ENCODE data around the gene SYNE3. TPM values are rescaled to one million over a fixed set of nuclear protein-coding genes. Genes with fewer than 3 reads are reported as not detected.
A peak's percentile ranks its signal among the peaks of the same experiment; 100 is the strongest.
"Not testable (repeated sequence)": the region's sequence is repeated elsewhere in the genome, so short reads cannot be mapped to it uniquely, and the experiment has no call there.

The SYNE3 gene
- total RNA-seq, 2 donors from 2014 or later: 46.9 to 62.4 TPM

DNA sequence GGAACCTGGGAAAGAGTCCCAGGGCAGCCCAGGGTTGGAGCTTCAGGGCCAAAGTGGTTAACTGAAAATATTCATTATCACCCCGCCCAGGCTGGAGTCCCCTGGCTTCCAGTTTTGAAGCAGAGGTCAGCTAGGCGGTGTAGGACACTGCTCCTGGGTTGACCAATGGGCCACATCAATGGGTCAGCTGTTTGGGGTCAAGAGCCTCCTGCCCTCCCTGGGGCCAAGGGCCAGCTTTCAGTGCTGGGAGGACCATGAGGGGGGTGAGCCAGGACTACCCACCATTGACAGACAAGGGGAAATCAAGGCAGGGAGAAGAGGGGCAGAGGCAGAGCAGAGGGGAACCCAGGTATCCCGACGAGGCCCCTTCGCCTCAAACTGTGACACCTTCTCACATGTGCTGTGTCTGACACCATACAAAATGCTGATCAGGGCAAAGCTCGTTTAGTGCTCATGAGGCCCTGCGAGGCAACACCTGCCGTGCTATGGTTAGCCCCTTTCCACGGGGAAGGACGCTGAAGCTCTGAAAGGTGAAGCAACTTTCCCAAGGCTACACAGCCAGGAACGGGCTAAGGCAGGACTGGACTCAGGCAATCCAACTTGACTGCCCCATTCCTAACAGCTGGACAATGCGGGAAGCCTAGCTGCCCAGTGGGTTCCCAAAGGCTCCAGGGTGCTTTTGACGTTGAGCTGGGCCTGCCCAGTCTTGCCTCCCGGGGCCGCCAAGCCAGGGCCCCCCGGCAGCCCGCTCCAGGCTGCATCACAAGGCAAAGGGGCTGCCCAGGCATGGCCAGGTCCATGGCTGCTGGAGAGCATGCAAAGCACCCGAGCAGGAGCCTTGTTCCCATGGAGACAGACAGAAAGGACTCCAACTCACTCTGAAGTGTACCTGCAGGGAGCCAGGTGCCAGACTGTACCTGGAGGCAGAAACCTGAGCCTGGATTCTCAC lies 2.0 kb downstream of the SYNE3 start:
- peaks cover 44 to 51% of the 10 kb centered on the region in 2 donors for H3K4me1 Mint-ChIP-seq (ENCODE audit: low read depth in 2 of 2)
- peak overlapping the region; percentile 86 for H3K4me3 Mint-ChIP-seq
- no peaks in the 10 kb centered on the region for H3K36me3 Mint-ChIP-seq
- no peaks in the 10 kb centered on the region for H3K9me3 Mint-ChIP-seq
- H3K27ac Mint-ChIP-seq: peak overlapping the region; percentile 21 to 83
- DNase-seq (ENCODE audit: low spot score) (no peak), ATAC-seq (no peak)
- no peaks in the 10 kb centered on the region for H3K27me3 Mint-ChIP-seq

DNA sequence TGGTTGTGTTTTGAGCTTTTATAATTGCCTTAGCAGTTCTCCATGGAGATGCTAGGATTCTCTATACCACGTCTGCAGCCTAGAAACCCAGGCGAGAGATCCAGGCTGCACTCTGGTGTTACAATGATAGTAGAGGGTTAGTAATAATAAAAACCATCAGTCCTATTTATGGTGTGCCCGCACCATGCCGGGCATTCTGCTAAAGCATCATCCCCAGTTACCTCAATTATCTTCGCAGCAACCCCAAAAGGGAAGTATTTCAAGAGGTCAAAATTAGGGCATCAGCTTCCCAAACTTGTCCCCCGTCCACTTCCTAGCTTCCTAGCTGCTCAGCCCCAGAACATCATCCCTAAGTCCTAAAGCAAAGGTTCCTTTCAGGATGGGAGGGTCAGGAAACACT lies 3.2 kb downstream of the SYNE3 start:
- DNase-seq (ENCODE audit: low spot score) (no peak), ATAC-seq (no peak)
- Mint-ChIP-seq H3K4me3 (peak overlapping the region; percentile 26), H3K4me1 (ENCODE audit: low read depth in 2 of 2) (peaks cover 36 to 45% of the 10 kb centered on the region in 2 donors), H3K9me3 (no peaks in the 10 kb centered on the region), H3K36me3 (no peaks in the 10 kb centered on the region), H3K27ac (peak overlapping the region in 1 of 2 donors; percentile 40), H3K27me3 (no peaks in the 10 kb centered on the region)

DNA sequence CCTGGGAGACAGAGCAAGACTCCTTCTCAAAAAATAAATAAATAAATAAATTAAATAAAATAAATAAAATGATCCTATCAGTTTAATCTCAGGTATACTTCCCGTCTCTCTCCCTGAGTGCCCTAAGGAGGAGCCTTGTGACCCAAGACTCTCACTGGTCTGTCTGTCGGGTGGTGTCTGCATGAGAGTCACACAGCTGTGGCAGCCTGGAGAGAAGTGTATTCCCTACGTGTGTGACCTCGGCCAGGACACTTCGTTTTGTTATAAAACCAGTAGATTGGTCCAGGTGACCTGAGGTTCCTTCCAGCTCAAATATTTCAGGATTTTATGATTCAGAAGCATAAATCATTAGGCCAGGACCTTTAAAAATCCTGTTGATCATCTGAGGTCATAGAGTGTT lies 4.8 kb downstream of the SYNE3 start:
- Mint-ChIP-seq H3K4me1 (ENCODE audit: low read depth in 2 of 2) (peaks cover 37 to 44% of the 10 kb centered on the region in 2 donors), H3K27ac (no peak overlapping the region), H3K36me3 (no peaks in the 10 kb centered on the region), H3K9me3 (no peaks in the 10 kb centered on the region), H3K4me3 (no peak overlapping the region), H3K27me3 (no peaks in the 10 kb centered on the region)
- DNase-seq (ENCODE audit: low spot score) (no peak), ATAC-seq (no peak)

DNA sequence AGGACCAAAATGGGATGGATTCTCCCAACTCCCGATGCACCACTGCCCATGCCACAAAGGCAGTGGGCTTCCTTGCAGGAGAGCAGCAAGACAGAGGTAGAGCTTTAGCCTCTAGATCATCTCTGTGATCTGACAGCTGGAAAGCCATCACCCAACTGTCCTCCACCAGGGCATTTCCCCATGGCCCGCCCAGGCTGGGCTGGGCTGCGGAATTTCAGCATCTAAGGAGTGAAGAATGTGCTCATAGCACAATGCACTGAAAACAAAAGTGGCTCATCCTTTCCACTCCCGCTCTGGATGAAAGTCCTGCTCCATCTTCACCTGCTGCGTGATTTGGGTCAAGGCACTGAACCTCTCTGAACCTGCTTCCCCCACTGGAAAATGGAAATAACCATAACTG lies 5.6 kb downstream of the SYNE3 start:
- Mint-ChIP-seq H3K4me1 (ENCODE audit: low read depth in 2 of 2) (peaks cover 42 to 44% of the 10 kb centered on the region in 2 donors), H3K4me3 (no peak overlapping the region), H3K9me3 (no peaks in the 10 kb centered on the region), H3K36me3 (no peaks in the 10 kb centered on the region), H3K27ac (no peak overlapping the region), H3K27me3 (no peaks in the 10 kb centered on the region)
- DNase-seq (ENCODE audit: low spot score) (no peak), ATAC-seq (no peak)

DNA sequence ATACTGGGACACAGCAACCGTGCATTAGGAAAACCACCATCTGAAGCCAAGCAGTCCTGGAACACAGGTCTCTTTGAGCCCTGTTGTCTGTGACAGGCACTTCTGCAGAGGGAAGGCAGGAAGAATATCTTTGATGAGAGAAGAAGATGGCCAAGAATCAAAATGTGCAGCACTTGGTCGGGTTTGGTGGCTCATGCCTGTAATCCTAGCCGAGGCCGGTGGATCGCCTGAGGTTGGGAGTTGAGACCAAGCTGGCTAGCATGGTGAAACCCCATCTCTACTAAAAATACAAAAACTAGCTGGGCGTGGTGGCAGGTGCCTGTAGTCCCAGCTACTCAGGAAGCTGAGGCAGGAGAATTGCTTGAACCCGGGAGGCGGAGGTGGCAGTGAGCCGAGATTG lies 6.1 kb downstream of the SYNE3 start:
- DNase-seq (ENCODE audit: low spot score); H3K36me3 Mint-ChIP-seq; H3K27me3 Mint-ChIP-seq; ATAC-seq; H3K4me3 Mint-ChIP-seq; H3K9me3 Mint-ChIP-seq: not testable (repeated sequence)
- peaks cover 42 to 46% of the 10 kb centered on the region in 2 donors for H3K4me1 Mint-ChIP-seq (ENCODE audit: low read depth in 2 of 2)
- peak overlapping the region; percentile 35 to 43 for H3K27ac Mint-ChIP-seq

DNA sequence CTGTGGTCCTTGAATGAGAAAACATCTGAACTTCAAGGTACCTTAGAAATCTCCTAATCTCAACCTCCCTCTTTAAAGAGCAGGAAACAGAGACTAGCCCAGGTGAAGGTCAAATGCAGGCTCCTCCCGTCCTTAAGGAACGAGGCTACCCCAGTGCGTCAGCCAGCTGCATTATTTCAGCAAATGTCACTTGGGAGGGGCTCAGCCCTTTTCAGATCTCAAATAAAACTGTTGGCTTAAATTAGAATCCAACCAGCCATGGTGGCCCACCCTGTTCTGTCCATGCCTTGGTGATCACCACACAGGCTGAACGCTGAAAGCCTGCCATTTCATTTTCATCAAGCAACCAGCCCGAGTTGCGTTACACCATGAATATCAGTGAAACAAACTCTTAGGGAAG lies 7.0 kb downstream of the SYNE3 start:
- Mint-ChIP-seq H3K9me3 (no peaks in the 10 kb centered on the region), H3K36me3 (peaks cover 3% of the 10 kb centered on the region), H3K27me3 (no peaks in the 10 kb centered on the region), H3K4me3 (no peak overlapping the region), H3K4me1 (ENCODE audit: low read depth in 2 of 2) (peaks cover 42 to 46% of the 10 kb centered on the region in 2 donors), H3K27ac (peak overlapping the region; percentile 35 to 43)
- no peak for ATAC-seq
- DNase-seq (ENCODE audit: low spot score): no peak

DNA sequence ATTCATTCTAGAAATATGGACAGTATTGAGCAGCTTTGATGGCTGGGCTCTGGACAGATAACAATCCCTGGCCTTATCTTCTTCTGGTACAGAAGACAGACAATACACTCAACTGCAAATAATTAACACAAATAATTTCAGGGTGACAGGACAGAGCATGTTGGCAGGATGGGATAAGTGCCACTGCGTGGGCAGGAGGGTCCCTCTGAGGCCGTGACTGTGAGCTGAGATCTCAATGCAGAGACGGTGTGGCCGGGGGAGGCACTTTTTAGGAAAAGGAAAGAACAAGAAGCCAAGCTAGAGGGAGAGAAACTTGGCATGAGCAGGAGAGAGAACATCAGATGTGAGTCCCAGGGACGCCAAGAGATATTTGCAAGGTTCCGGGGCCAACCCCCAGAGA lies 8.1 kb downstream of the SYNE3 start:
- Mint-ChIP-seq H3K36me3 (peaks cover 6% of the 10 kb centered on the region), H3K27ac (peak overlapping the region; percentile 65 to 76), H3K27me3 (no peaks in the 10 kb centered on the region), H3K4me1 (ENCODE audit: low read depth in 2 of 2) (peaks cover 46 to 55% of the 10 kb centered on the region in 2 donors), H3K9me3 (no peaks in the 10 kb centered on the region), H3K4me3 (no peak overlapping the region)
- ATAC-seq: no peak
- DNase-seq (ENCODE audit: low spot score): no peak

DNA sequence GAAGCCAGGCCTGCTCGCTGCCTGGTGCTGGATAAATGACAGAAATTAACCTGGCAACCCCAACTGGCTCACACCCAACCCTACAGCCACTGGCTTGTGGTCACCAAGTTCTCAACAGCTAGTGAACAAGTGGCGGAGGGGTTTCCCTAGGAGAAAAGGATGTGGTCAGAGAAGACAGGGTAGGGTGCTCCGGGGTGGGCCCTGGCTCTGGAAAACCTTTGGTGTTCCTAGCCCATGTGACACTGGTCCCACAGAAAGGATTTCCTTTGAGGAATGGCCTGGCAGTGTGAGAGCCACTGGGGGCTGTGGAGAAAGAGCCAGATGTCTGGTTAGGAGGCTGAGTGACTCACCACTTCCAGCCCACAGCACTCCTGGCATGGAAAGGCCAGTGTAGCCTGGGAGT lies 8.7 kb downstream of the SYNE3 start:
- peak; percentile 78 to 85 for ATAC-seq
- Mint-ChIP-seq H3K4me3 (peak overlapping the region; percentile 57), H3K27ac (peak overlapping the region; percentile 65 to 76), H3K9me3 (no peaks in the 10 kb centered on the region), H3K27me3 (no peaks in the 10 kb centered on the region), H3K36me3 (peaks cover 7% of the 10 kb centered on the region), H3K4me1 (ENCODE audit: low read depth in 2 of 2) (peaks cover 45 to 50% of the 10 kb centered on the region in 2 donors)
- peak; percentile 82 for DNase-seq (ENCODE audit: low spot score)

DNA sequence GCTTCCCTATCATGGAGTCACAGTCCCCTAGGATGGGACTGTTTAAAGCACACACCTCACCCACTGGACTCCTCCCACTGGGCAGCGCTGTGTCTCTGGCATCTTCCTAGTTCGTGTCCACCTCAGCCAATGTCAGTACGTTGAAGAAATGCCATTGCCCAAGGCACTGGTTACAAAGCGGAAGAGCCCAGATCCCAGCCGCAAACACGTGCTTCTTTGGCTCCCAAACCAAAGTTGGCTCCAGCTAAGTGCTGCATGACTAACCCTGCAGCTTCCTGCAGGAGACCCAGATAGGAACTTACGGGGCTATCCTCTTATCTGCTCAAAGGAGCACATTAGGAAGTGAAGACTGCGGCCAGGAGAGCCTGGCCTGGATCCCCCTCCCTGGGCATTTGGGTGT lies 9.3 kb downstream of the SYNE3 start:
- Mint-ChIP-seq H3K9me3 (no peaks in the 10 kb centered on the region), H3K27me3 (no peaks in the 10 kb centered on the region), H3K4me1 (ENCODE audit: low read depth in 2 of 2) (peaks cover 49 to 54% of the 10 kb centered on the region in 2 donors), H3K36me3 (peaks cover 10% of the 10 kb centered on the region), H3K4me3 (peak overlapping the region; percentile 57), H3K27ac (peak overlapping the region; percentile 65 to 76)
- ATAC-seq (peak in 1 of 2 donors; percentile 50), DNase-seq (ENCODE audit: low spot score) (no peak)

DNA sequence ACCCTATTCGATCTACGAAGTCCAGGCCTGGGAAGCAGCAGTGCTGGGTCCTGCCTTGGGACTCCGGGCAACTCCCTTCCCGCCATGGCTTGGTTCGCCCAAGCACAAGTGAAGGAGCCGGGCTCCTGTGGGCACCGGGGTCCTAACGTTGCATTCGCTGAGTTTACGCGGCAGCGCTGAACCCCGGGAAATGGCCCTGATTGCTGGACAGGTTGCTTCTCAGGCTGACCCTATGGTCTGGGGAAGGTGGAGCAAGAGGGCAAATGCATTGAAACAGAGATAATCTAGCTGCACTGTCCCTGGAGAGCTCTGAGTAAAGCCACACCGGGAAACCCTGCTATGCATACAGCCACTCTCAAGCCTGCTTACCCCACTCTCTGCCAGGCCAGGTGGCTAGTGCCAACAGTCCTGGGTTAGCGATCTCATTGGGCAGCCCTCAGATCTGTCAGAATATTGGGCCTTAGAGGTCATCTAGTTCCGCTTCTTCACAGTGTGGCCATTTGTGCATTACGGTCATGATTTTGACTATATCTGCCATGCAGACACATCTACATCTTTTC lies 11.3 kb downstream of the SYNE3 start:
- Mint-ChIP-seq H3K36me3 (peaks cover 18% of the 10 kb centered on the region), H3K27ac (peak overlapping the region; percentile 94 to 98), H3K4me1 (ENCODE audit: low read depth in 2 of 2) (peaks cover 51 to 64% of the 10 kb centered on the region in 2 donors), H3K27me3 (no peaks in the 10 kb centered on the region), H3K4me3 (peak overlapping the region; percentile 80), H3K9me3 (no peaks in the 10 kb centered on the region)
- ATAC-seq: no peak
- DNase-seq (ENCODE audit: low spot score): no peak

DNA sequence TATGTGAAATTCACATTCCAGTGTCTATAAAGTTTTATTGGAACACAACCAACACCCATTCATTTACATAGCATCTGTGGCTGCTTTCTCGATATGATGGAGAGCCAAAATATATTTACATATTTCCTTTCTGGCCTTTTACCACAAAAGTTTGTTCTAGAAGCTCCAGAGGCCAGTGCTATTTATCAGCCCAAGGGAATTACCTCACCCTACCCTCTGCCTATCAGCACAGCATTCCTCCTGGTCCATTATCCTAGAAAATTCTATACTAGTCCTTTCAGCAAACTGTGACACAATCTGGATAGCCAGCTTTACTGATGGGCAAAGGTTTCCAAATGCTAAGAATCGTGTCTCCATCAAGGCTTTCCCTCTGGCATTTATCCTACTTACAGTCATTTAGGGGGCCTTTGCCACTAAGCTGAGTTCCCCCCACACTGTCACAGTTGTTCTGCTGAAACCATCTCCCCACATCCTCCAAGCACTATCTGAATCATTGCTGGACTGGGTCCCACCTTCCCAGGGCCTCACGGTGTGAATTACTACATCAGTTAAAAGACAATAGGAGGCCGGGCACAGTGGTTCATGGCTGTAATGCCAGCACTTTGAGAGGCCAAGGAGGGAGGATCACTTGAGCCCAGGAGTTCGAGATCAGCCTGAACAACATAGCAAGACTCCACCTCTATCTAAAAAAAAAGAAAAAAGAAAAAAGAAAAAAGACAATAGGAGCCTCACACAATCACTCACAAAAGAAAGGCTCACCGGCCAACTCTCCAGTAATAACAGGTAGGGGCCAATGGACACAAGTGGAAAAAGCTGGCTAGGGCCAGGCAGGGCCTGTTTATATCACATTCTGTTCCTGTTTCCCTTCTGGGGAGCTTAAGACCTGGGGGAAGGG lies 12.1 kb downstream of the SYNE3 start:
- peak; percentile 86 to 89 for ATAC-seq
- Mint-ChIP-seq H3K27me3 (no peaks in the 10 kb centered on the region), H3K27ac (peak overlapping the region; percentile 94 to 98), H3K36me3 (peaks cover 18% of the 10 kb centered on the region), H3K4me3 (peak overlapping the region; percentile 80), H3K4me1 (ENCODE audit: low read depth in 2 of 2) (peaks cover 46 to 58% of the 10 kb centered on the region in 2 donors), H3K9me3 (no peaks in the 10 kb centered on the region)
- peak; percentile 76 for DNase-seq (ENCODE audit: low spot score)

DNA sequence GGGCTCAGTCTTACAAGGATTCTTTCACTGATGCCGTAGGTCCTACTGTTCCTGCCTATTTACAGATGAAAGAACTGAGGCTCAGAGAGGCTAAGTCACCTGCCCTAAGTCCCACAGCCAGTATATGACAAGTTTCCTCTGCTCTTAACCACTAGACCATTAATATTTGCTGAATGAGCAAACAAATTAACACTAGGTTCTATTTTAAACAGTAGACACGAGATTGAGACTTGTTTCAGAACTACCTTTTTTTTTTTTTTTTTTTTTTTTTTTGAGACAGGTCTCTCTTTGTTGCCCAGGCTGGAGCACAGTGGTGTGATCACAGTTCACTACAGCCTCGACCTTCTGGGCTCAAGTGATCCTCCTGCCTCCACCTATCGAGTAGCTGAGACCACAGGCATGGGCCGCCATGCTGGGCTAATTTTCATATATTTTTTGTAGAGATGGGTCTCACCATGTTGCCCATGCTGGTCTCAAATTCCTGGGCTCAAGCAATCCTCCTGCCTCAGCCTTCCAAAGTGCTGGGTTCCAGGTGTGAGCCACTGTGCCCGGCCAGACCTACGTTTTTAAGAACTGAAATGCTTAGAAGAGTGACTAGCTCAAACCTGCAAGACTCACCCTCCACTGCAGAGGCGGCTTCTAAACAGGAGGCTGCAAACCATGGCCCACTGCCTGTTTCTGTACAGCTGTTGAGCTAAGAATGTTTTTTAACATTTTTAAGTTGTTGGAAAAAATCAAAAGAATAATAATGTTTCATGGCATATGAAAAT lies 12.9 kb downstream of the SYNE3 start:
- ATAC-seq (no peak), DNase-seq (ENCODE audit: low spot score) (no peak)
- H3K9me3 Mint-ChIP-seq: no peaks in the 10 kb centered on the region
- H3K27me3 Mint-ChIP-seq: no peaks in the 10 kb centered on the region
- peak overlapping the region; percentile 94 to 98 for H3K27ac Mint-ChIP-seq
- H3K36me3 Mint-ChIP-seq: peaks cover 18% of the 10 kb centered on the region
- peak overlapping the region; percentile 80 for H3K4me3 Mint-ChIP-seq
- H3K4me1 Mint-ChIP-seq (ENCODE audit: low read depth in 2 of 2): peaks cover 42 to 58% of the 10 kb centered on the region in 2 donors
